ENCODE measurements around the gene DNAH10.

DNAH10 gene

GRCh38 chr12:123902821-123903220 is 140.7 kb downstream of the DNAH10 start (continued):
- TF ChIP-seq ZNF274 (IDR thresholded peaks at IDR 0.05; ENCODE audit: low read length) (no peak), ZNF274 (tag by site-specific recombination; IDR thresholded peaks at IDR 0.05; ENCODE audit: borderline replicate concordance) (no peak), ZNF146 (tag by site-specific recombination; IDR thresholded peaks at IDR 0.05) (no peak), ZNF24 (tag by site-specific recombination; IDR thresholded peaks at IDR 0.05) (no peak), ZNF23 (tag by site-specific recombination; IDR thresholded peaks at IDR 0.05; ENCODE audit: borderline replicate concordance) (no peak), ZNF132 (tag by site-specific recombination; IDR thresholded peaks at IDR 0.05; ENCODE audit: borderline replicate concordance) (no peak), ZNF558 (tag by site-specific recombination; IDR thresholded peaks at IDR 0.05) (no peak), ZNF624 (tag by site-specific recombination; IDR thresholded peaks at IDR 0.05) (no peak)

GRCh38 chr12:123903301-123904065 is 141.4 kb downstream of the DNAH10 start:
- TF ChIP-seq ZNF174 (tag by site-specific recombination; IDR thresholded peaks at IDR 0.05): no peak
- no peak for TF ChIP-seq ZBTB7A (tag by site-specific recombination; IDR thresholded peaks at IDR 0.05; ENCODE audit: low read depth)
- Histone ChIP-seq H3K9me3 (ENCODE audit: control insufficient read depth, insufficient read depth, low read depth, low read length) (no peaks in the 10 kb centered on the region), H3K27ac (ENCODE audit: extremely low read depth, low read depth, low read length) (no peak overlapping the region), H3K4me1 (ENCODE audit: control insufficient read depth, insufficient read depth, low read length) (no peaks in the 10 kb centered on the region), H3K4me3 (ENCODE audit: low read depth, low read length) (no peak overlapping the region), H3K36me3 (ENCODE audit: control insufficient read depth in 2 of 2, insufficient read depth in 1 of 2, low read length in 2 of 2) (no peaks in the 10 kb centered on the region)
- CTCF ChIA-PET: interaction anchor here (0.6 to 1.9 kb wide), 6 partner anchors 11 to 1035 kb away, joined by 3 to 7 read pairs (median 4); no protein-coding TSS in a partner anchor
- POLR2A ChIA-PET: no interaction called here

- CTCF ChIA-PET: interaction anchor here (0.6 to 2.6 kb wide), 43 partner anchors 9 to 1035 kb away, joined by 3 to 19 read pairs (median 4); no protein-coding TSS in a partner anchor
- Histone ChIP-seq H3K27ac (ENCODE audit: extremely low read depth, low read depth, low read length) (no peak overlapping the region), H3K9me3 (ENCODE audit: control insufficient read depth, insufficient read depth, low read depth, low read length) (no peaks in the 10 kb centered on the region), H3K4me1 (ENCODE audit: control insufficient read depth, insufficient read depth, low read length) (no peaks in the 10 kb centered on the region), H3K36me3 (ENCODE audit: control insufficient read depth in 2 of 2, insufficient read depth in 1 of 2, low read length in 2 of 2) (no peaks in the 10 kb centered on the region), H3K4me3 (ENCODE audit: low read depth, low read length) (no peak overlapping the region)
- POLR2A ChIA-PET: interaction anchor here (0.6 to 0.8 kb wide), 2 partner anchors 67 to 267 kb away, joined by 3 to 7 read pairs; partner anchors contain the start of genes CCDC92 and ZNF664
- TF ChIP-seq ZNF311 (tag by site-specific recombination; IDR thresholded peaks at IDR 0.05; ENCODE audit: borderline replicate concordance) (no peak), ZSCAN5A (tag by site-specific recombination; IDR thresholded peaks at IDR 0.05) (no peak), ZNF202 (tag by site-specific recombination; IDR thresholded peaks at IDR 0.05; ENCODE audit: borderline replicate concordance) (no peak), ZNF610 (tag by site-specific recombination; IDR thresholded peaks at IDR 0.05; ENCODE audit: borderline replicate concordance) (no peak), ZNF843 (tag by site-specific recombination; IDR thresholded peaks at IDR 0.05) (no peak), ZNF19 (tag by site-specific recombination; IDR thresholded peaks at IDR 0.05; ENCODE audit: low read depth) (no peak), ZNF223 (tag by site-specific recombination; IDR thresholded peaks at IDR 0.05) (no peak), GLI2 (tag by site-specific recombination; IDR thresholded peaks at IDR 0.05; ENCODE audit: borderline replicate concordance, low read depth) (no peak), PRDM1 (tag by site-specific recombination; IDR thresholded peaks at IDR 0.05) (0 out of 2 replicates have a peak, but pooled peaks have one; percentile 46), ZNF473 (tag by site-specific recombination; IDR thresholded peaks at IDR 0.05) (no peak), ZNF510 (tag by site-specific recombination; IDR thresholded peaks at IDR 0.05; ENCODE audit: insufficient replicate concordance) (no peak), PRDM2 (tag by site-specific recombination; IDR thresholded peaks at IDR 0.05; ENCODE audit: borderline replicate concordance) (no peak), ZNF37A (tag by site-specific recombination; IDR thresholded peaks at IDR 0.05) (no peak), WT1 (tag by site-specific recombination; IDR thresholded peaks at IDR 0.05) (no peak), REPIN1 (tag by site-specific recombination; IDR thresholded peaks at IDR 0.05; ENCODE audit: low read depth) (no peak), SP3 (tag by site-specific recombination; IDR thresholded peaks at IDR 0.05) (no peak; the same call in 1 of the 2 replicates)
Measured at GRCh38 chr12:123905319-123905925, 143.3 kb downstream of the DNAH10 start.
